Measurements from ENCODE around the gene A1BG.

The A1BG gene

GRCh38 chr19:58304748-58305064 lies 48.6 kb downstream of the A1BG start:
- ChIA-PET POLR2A (interaction anchor here (0.6 to 2.3 kb wide), 13 partner anchors 8 to 215 kb away, joined by 3 to 11 read pairs (median 4); partner anchors contain the start of genes ZBTB45, ZNF497, ZNF584 and ZNF8), CTCF (no interaction called here)
- Histone ChIP-seq H3K4me3 (ENCODE audit: low read depth, low read length) (peak overlapping the region; percentile 96), H3K9me3 (ENCODE audit: control insufficient read depth, insufficient read depth, low read depth, low read length) (no peaks in the 10 kb centered on the region), H3K4me1 (ENCODE audit: control insufficient read depth, insufficient read depth, low read length) (no peaks in the 10 kb centered on the region), H3K36me3 (ENCODE audit: control insufficient read depth in 2 of 2, insufficient read depth in 1 of 2, low read length in 2 of 2) (peaks cover 40 to 57% of the 10 kb centered on the region in 2 experiments), H3K27ac (ENCODE audit: extremely low read depth, low read depth, low read length) (0 out of 2 replicates have a peak overlapping the region, but pooled peaks have one; percentile 21)
- TF ChIP-seq ZNF555 (tag by site-specific recombination; conservative IDR thresholded peaks at IDR 0.05) (no peak), ZNF529 (tag by site-specific recombination; IDR thresholded peaks at IDR 0.05; ENCODE audit: insufficient replicate concordance) (no peak), BCL11A (tag by site-specific recombination; IDR thresholded peaks at IDR 0.05; ENCODE audit: low read depth) (no peak), ZEB2 (tag by site-specific recombination; IDR thresholded peaks at IDR 0.05) (no peak), ZNF37A (tag by site-specific recombination; IDR thresholded peaks at IDR 0.05) (no peak), MZF1 (tag by site-specific recombination; IDR thresholded peaks at IDR 0.05; ENCODE audit: borderline replicate concordance) (0 out of 2 replicates have a peak, but pooled peaks have one; percentile 21), ZNF677 (tag by site-specific recombination; IDR thresholded peaks at IDR 0.05) (0 out of 2 replicates have a peak, but pooled peaks have one; percentile 68), ZNF660 (tag by site-specific recombination; IDR thresholded peaks at IDR 0.05) (peak; percentile 71)

GRCh38 chr19:58304255-58304654 lies 49.0 kb downstream of the A1BG start:
- no peaks in the 10 kb centered on the region for H3K9me3 ChIP-seq (ENCODE audit: control insufficient read depth, insufficient read depth, low read depth, low read length)
- ChIA-PET POLR2A (interaction anchor here (0.6 to 2.3 kb wide), 6 partner anchors 15 to 216 kb away, joined by 3 to 11 read pairs (median 6); partner anchors contain the start of genes ZBTB45, ZNF8 and ZSCAN22), CTCF (no interaction called here)
- no peaks in the 10 kb centered on the region for H3K4me1 ChIP-seq (ENCODE audit: control insufficient read depth, insufficient read depth, low read length)
- H3K4me3 ChIP-seq (ENCODE audit: low read depth, low read length), result no peak overlapping the region
- no peak for TF ChIP-seq ZNF292 (tag by site-specific recombination; IDR thresholded peaks at IDR 0.05; ENCODE audit: borderline replicate concordance, low read depth)
- no peak for TF ChIP-seq ZNF639 (tag by site-specific recombination; IDR thresholded peaks at IDR 0.05)
- TF ChIP-seq SCRT2 (tag by site-specific recombination; IDR thresholded peaks at IDR 0.05), result peak; percentile 98
- TF ChIP-seq ZNF335 (tag by site-specific recombination; conservative IDR thresholded peaks at IDR 0.05), result no peak
- peak; percentile 95 for TF ChIP-seq SCRT1 (tag by site-specific recombination; IDR thresholded peaks at IDR 0.05; ENCODE audit: borderline replicate concordance)
- TF ChIP-seq ZNF677 (tag by site-specific recombination; IDR thresholded peaks at IDR 0.05), result no peak
- no peak for TF ChIP-seq ZNF26 (tag by site-specific recombination; IDR thresholded peaks at IDR 0.05)
- no peak for TF ChIP-seq ZNF169 (tag by site-specific recombination; IDR thresholded peaks at IDR 0.05)
- TF ChIP-seq ZNF580 (tag by site-specific recombination; IDR thresholded peaks at IDR 0.05), result no peak
- TF ChIP-seq ZNF214 (tag by site-specific recombination; IDR thresholded peaks at IDR 0.05; ENCODE audit: borderline replicate concordance), result no peak
- TF ChIP-seq PRDM4 (tag by site-specific recombination; IDR thresholded peaks at IDR 0.05), result 0 out of 2 replicates have a peak, but pooled peaks have one; percentile 10
- no peak for TF ChIP-seq ZNF48 (tag by site-specific recombination; IDR thresholded peaks at IDR 0.05)
- no peak overlapping the region for H3K27ac ChIP-seq (ENCODE audit: extremely low read depth, low read depth, low read length)
- H3K36me3 ChIP-seq (ENCODE audit: control insufficient read depth in 2 of 2, insufficient read depth in 1 of 2, low read length in 2 of 2), result peaks cover 39 to 54% of the 10 kb centered on the region in 2 experiments

Measured in HEK293 (cell line).